Chondrocyte (in vitro differentiated cells): ENCODE results near the gene NOXA1. TPM values are rescaled to one million over a fixed set of nuclear protein-coding genes. Genes with fewer than 3 reads are reported as not detected.

ENCODE experiments used
- DNase-seq: peaks from one replicate; pipeline ENCODE4 v3.0.0; 2021; ENCODE audit warnings: mixed read lengths, low spot score
- H3K27ac Mint-ChIP-seq: one replicate; pipeline ENCODE4 v1.8.0; 2021; ENCODE audit warnings: mild to moderate bottlenecking, moderate library complexity, mixed read lengths; ENCODE audit not compliant: unreplicated experiment
- H3K27me3 Mint-ChIP-seq: 2 replicates; pipeline ENCODE4 v1.8.0; 2021; ENCODE audit warnings: low read depth, mixed read lengths
- H3K36me3 Mint-ChIP-seq: 2 replicates; pipeline ENCODE4 v1.8.0; 2021; ENCODE audit warnings: low read depth, mixed read lengths
- H3K4me1 Mint-ChIP-seq: 2 replicates; pipeline ENCODE4 v1.8.0; 2021; ENCODE audit warnings: low read depth, mild to moderate bottlenecking, mixed read lengths
- H3K4me3 Mint-ChIP-seq: one replicate; pipeline ENCODE4 v1.8.0; 2021; ENCODE audit warnings: mild to moderate bottlenecking, moderate library complexity, mixed read lengths; ENCODE audit not compliant: unreplicated experiment
- H3K9me3 Mint-ChIP-seq: 2 replicates; pipeline ENCODE4 v1.8.0; 2021; ENCODE audit warnings: low read depth, mixed read lengths
- CTCF ChIP-seq: fragments of 200-600 bp; sonication (generic); IDR thresholded peaks from 2 replicates; pipeline ENCODE4 v1.5.0; 2021; ENCODE audit warnings: antibody characterized with exemption, mild to moderate bottlenecking, moderate library complexity
- total RNA-seq: library from RNA; stranded (reverse); gene quantifications from 3 replicates; pipeline ENCODE4 v1.2.1, GENCODE V29; 2021

Gene NOXA1
- total RNA-seq, 1 donor from 2014 or later: 2.0 TPM

GRCh38 chr9:137430723-137431415 is 7.7 kb downstream of the NOXA1 start:
- peak; percentile 86 for DNase-seq
- Mint-ChIP-seq H3K4me3 (no peak overlapping the region), H3K27ac (no peak overlapping the region), H3K27me3 (no peaks in the 10 kb centered on the region), H3K9me3 (no peaks in the 10 kb centered on the region), H3K36me3 (no peaks in the 10 kb centered on the region), H3K4me1 (no peaks in the 10 kb centered on the region)
- no peak for TF ChIP-seq CTCF

GRCh38 chr9:137431416-137431931 is 8.3 kb downstream of the NOXA1 start:
- Mint-ChIP-seq H3K27ac (no peak overlapping the region), H3K27me3 (no peaks in the 10 kb centered on the region), H3K4me3 (no peak overlapping the region), H3K36me3 (no peaks in the 10 kb centered on the region), H3K4me1 (no peaks in the 10 kb centered on the region), H3K9me3 (no peaks in the 10 kb centered on the region)
- DNase-seq: peak; percentile 88
- TF ChIP-seq CTCF: no peak

- Mint-ChIP-seq H3K9me3 (no peaks in the 10 kb centered on the region), H3K27ac (no peak overlapping the region), H3K4me1 (no peaks in the 10 kb centered on the region), H3K4me3 (no peak overlapping the region), H3K27me3 (no peaks in the 10 kb centered on the region), H3K36me3 (no peaks in the 10 kb centered on the region)
- no peak for TF ChIP-seq CTCF
- peak; percentile 89 for DNase-seq
Measured at GRCh38 chr9:137432687-137433348, 9.6 kb downstream of the NOXA1 start.

GRCh38 chr9:137433349-137433915 is 10.2 kb downstream of the NOXA1 start:
- no peak overlapping the region for H3K27ac Mint-ChIP-seq
- H3K27me3 Mint-ChIP-seq: no peaks in the 10 kb centered on the region
- peak; percentile 81 for DNase-seq
- TF ChIP-seq CTCF: no peak
- H3K4me3 Mint-ChIP-seq: no peak overlapping the region
- H3K36me3 Mint-ChIP-seq: no peaks in the 10 kb centered on the region
- H3K9me3 Mint-ChIP-seq: no peaks in the 10 kb centered on the region
- H3K4me1 Mint-ChIP-seq: no peaks in the 10 kb centered on the region

GRCh38 chr9:137433916-137434431 is 10.8 kb downstream of the NOXA1 start:
- H3K27ac Mint-ChIP-seq: no peak overlapping the region
- H3K36me3 Mint-ChIP-seq: no peaks in the 10 kb centered on the region
- no peak for TF ChIP-seq CTCF
- H3K27me3 Mint-ChIP-seq: no peaks in the 10 kb centered on the region
- H3K9me3 Mint-ChIP-seq: no peaks in the 10 kb centered on the region
- no peaks in the 10 kb centered on the region for H3K4me1 Mint-ChIP-seq
- H3K4me3 Mint-ChIP-seq: no peak overlapping the region
- DNase-seq: peak; percentile 84
